Measurements from ENCODE around the gene SCFD2. TPM values are rescaled to one million over a fixed set of nuclear protein-coding genes. Genes with fewer than 3 reads are reported as not detected.

Gene SCFD2
- total RNA-seq, 1 donor: 24.2 TPM

- Histone ChIP-seq H4K20me1 (ENCODE audit: insufficient read depth, low read length) (no peaks in the 10 kb centered on the region), H3K4me1 (ENCODE audit: insufficient read depth, low read length) (peaks cover 20% of the 10 kb centered on the region), H3K27me3 (ENCODE audit: insufficient read depth, low read length) (no peaks in the 10 kb centered on the region), H3K4me2 (ENCODE audit: insufficient read depth, low read length) (no peak overlapping the region), H3K36me3 (ENCODE audit: insufficient read depth, low read length) (no peaks in the 10 kb centered on the region), H2AFZ (ENCODE audit: low read length) (no peak overlapping the region), H3K79me2 (ENCODE audit: insufficient read depth, low read length) (no peaks in the 10 kb centered on the region), H3K27ac (ENCODE audit: low read depth, low read length) (no peak overlapping the region), H3K9me3 (ENCODE audit: low read depth, low read length) (no peaks in the 10 kb centered on the region), H3K4me3 (ENCODE audit: insufficient read depth, low read length) (no peak overlapping the region)
- no peak for TF ChIP-seq CTCF (IDR thresholded peaks at IDR 0.05; ENCODE audit: extremely low read depth, low read depth, low read length)
- DNase-seq (ENCODE audit: insufficient read length, low spot score, missing footprints): no peak
These were observed 429.1 kb downstream of the SCFD2 start for GRCh38 chr4:52936729-52937128.

GRCh38 chr4:52935317-52935716, 430.5 kb downstream of the SCFD2 start:
- Histone ChIP-seq H2AFZ (ENCODE audit: low read length) (no peak overlapping the region), H3K27ac (ENCODE audit: low read depth, low read length) (no peak overlapping the region), H3K36me3 (ENCODE audit: insufficient read depth, low read length) (no peaks in the 10 kb centered on the region), H3K79me2 (ENCODE audit: insufficient read depth, low read length) (no peaks in the 10 kb centered on the region), H3K4me3 (ENCODE audit: insufficient read depth, low read length) (no peak overlapping the region), H3K4me2 (ENCODE audit: insufficient read depth, low read length) (no peak overlapping the region), H4K20me1 (ENCODE audit: insufficient read depth, low read length) (no peaks in the 10 kb centered on the region), H3K9me3 (ENCODE audit: low read depth, low read length) (no peaks in the 10 kb centered on the region), H3K4me1 (ENCODE audit: insufficient read depth, low read length) (peaks cover 20% of the 10 kb centered on the region), H3K27me3 (ENCODE audit: insufficient read depth, low read length) (no peaks in the 10 kb centered on the region)
- no peak for TF ChIP-seq CTCF (IDR thresholded peaks at IDR 0.05; ENCODE audit: extremely low read depth, low read depth, low read length)
- DNase-seq (ENCODE audit: insufficient read length, low spot score, missing footprints): no peak

- no peak overlapping the region for H3K4me3 ChIP-seq (ENCODE audit: insufficient read depth, low read length)
- H2AFZ ChIP-seq (ENCODE audit: low read length): no peak overlapping the region
- peak overlapping the region; percentile 74 for H3K27ac ChIP-seq (ENCODE audit: low read depth, low read length)
- no peaks in the 10 kb centered on the region for H3K36me3 ChIP-seq (ENCODE audit: insufficient read depth, low read length)
- H4K20me1 ChIP-seq (ENCODE audit: insufficient read depth, low read length): no peaks in the 10 kb centered on the region
- H3K79me2 ChIP-seq (ENCODE audit: insufficient read depth, low read length): no peaks in the 10 kb centered on the region
- peaks cover 20% of the 10 kb centered on the region for H3K4me1 ChIP-seq (ENCODE audit: insufficient read depth, low read length)
- no peak for DNase-seq (ENCODE audit: insufficient read length, low spot score, missing footprints)
- TF ChIP-seq CTCF (IDR thresholded peaks at IDR 0.05; ENCODE audit: extremely low read depth, low read depth, low read length): no peak
- no peaks in the 10 kb centered on the region for H3K9me3 ChIP-seq (ENCODE audit: low read depth, low read length)
- no peaks in the 10 kb centered on the region for H3K27me3 ChIP-seq (ENCODE audit: insufficient read depth, low read length)
- peak overlapping the region; percentile 61 for H3K4me2 ChIP-seq (ENCODE audit: insufficient read depth, low read length)
These were observed 432.1 kb downstream of the SCFD2 start for GRCh38 chr4:52933738-52934137.

- Histone ChIP-seq H3K4me2 (ENCODE audit: insufficient read depth, low read length) (peak overlapping the region; percentile 61), H3K4me3 (ENCODE audit: insufficient read depth, low read length) (peak overlapping the region; percentile 16), H3K27ac (ENCODE audit: low read depth, low read length) (peak overlapping the region; percentile 74), H3K27me3 (ENCODE audit: insufficient read depth, low read length) (no peaks in the 10 kb centered on the region), H2AFZ (ENCODE audit: low read length) (no peak overlapping the region), H3K4me1 (ENCODE audit: insufficient read depth, low read length) (peaks cover 20% of the 10 kb centered on the region), H3K79me2 (ENCODE audit: insufficient read depth, low read length) (no peaks in the 10 kb centered on the region), H4K20me1 (ENCODE audit: insufficient read depth, low read length) (no peaks in the 10 kb centered on the region), H3K36me3 (ENCODE audit: insufficient read depth, low read length) (no peaks in the 10 kb centered on the region), H3K9me3 (ENCODE audit: low read depth, low read length) (no peaks in the 10 kb centered on the region)
- DNase-seq (ENCODE audit: insufficient read length, low spot score, missing footprints): peak; percentile 61
- no peak for TF ChIP-seq CTCF (IDR thresholded peaks at IDR 0.05; ENCODE audit: extremely low read depth, low read depth, low read length)
These were observed 433.0 kb downstream of the SCFD2 start for GRCh38 chr4:52932591-52933470.

Measured in osteoblast (primary cell).